HCT116 (cell line): ENCODE data around the gene ADAMTSL5. TPM values are rescaled to one million over a fixed set of nuclear protein-coding genes. Genes with fewer than 3 reads are reported as not detected.

Source experiments
- ATAC-seq: fragments of 200-7000 bp; cut with Tn5 transposase; 2 replicates; pipeline ENCODE4 v1.9.1; 2020; ENCODE audit warnings: mild to moderate bottlenecking, moderate library complexity
- BruUV-seq: library from RNA; stranded (reverse); fragments of 400-500 nt; replicated peaks from 2 replicates; lab custom pipeline; 2021; lab: Mats Ljungman, UMichigan
- CTCF ChIA-PET: fragments of 300-600 bp; sonication (Branson Sonifier 250); formaldehyde crosslinking; loops from one replicate; lab custom pipeline; 2021; ENCODE audit warnings: antibody characterized with exemption; lab: Charles Lee
- POLR2A ChIA-PET: fragments of 300-600, 350-600 bp; sonication (Branson Sonifier 250); formaldehyde crosslinking; loops from one replicate; lab custom pipeline; 2021; ENCODE audit warnings: antibody characterized with exemption; lab: Charles Lee
- RAD21 ChIA-PET, 2 experiments: fragments of 300-600 bp; sonication (Branson Sonifier 250); formaldehyde crosslinking; loops; one replicate each; lab custom pipeline; 2023; ENCODE audit warnings: low total read pairs in 2 of 2; ENCODE audit not compliant: uncharacterized antibody in 2 of 2, unreplicated experiment in 2 of 2, low non-redundant PET in 1 of 2; lab: Charles Lee
- DNase-seq: peaks from one replicate; pipeline ENCODE4 v3.0.0-alpha.2; 2010; ENCODE audit warnings: low read depth, low spot score
- H2AFZ ChIP-seq: fragments of 200-600 bp; shearing (Covaris generic), sonication (generic); 2 replicates; pipeline ENCODE4 v1.6.1; 2017; ENCODE audit warnings: low read depth, mixed run types, mixed read lengths, antibody characterized with exemption, low read length; ENCODE audit not compliant: poor library complexity, severe bottlenecking
- H3K27ac ChIP-seq: 2 replicates; pipeline ENCODE4 v1.5.1; 2012; ENCODE audit warnings: low read depth, low read length
- H3K27me3 ChIP-seq: fragments of 200-600 bp; sonication (generic); 2 replicates; pipeline ENCODE4 v1.6.1; 2016; ENCODE audit warnings: mixed run types, low read length, mixed read lengths; ENCODE audit not compliant: insufficient read depth
- H3K36me3 ChIP-seq, 2 experiments: fragments of 200-500 bp in 1 of 2; fragments of 200-600 bp in 1 of 2; sonication (Bioruptor generic) in 1 of 2; sonication (generic) in 1 of 2; 2 replicates each; pipeline versions ENCODE4 v1.5.1 to v1.6.1; 2014 to 2016; ENCODE audit warnings: low read length in 2 of 2, inconsistent platforms in 1 of 2, mixed read lengths in 1 of 2, mixed run types in 1 of 2; ENCODE audit not compliant: insufficient read depth in 2 of 2, control insufficient read depth in 1 of 2
- H3K4me1 ChIP-seq, 2 experiments: fragments of 200-600 bp in 1 of 2; sonication (generic) in 1 of 2; 2 replicates each; pipeline versions ENCODE4 v1.5.1 to v1.6.1; 2012 to 2017; ENCODE audit warnings: low read length in 2 of 2, inconsistent platforms in 1 of 2, mild to moderate bottlenecking in 1 of 2, mixed read lengths in 1 of 2, mixed run types in 1 of 2, moderate library complexity in 1 of 2; ENCODE audit not compliant: insufficient read depth in 2 of 2, control insufficient read depth in 1 of 2
- H3K4me2 ChIP-seq: fragments of 200-600 bp; sonication (generic); 2 replicates; pipeline ENCODE4 v1.6.1; 2017; ENCODE audit warnings: mixed run types, low read length, mixed read lengths
- H3K4me3 ChIP-seq, 2 experiments: fragments of 200-600 bp in 1 of 2; sonication (generic) in 1 of 2; replicated peaks in 1 of 2; 2 replicates each; pipeline ENCODE4 v1.5.1; 2011 to 2016; ENCODE audit warnings: low read length in 2 of 2, control low read depth in 1 of 2, low read depth in 1 of 2, mild to moderate bottlenecking in 1 of 2, mixed read lengths in 1 of 2, mixed run types in 1 of 2
- H3K79me2 ChIP-seq: fragments of 200-600 bp; sonication (generic); 2 replicates; pipeline ENCODE4 v1.6.1; 2017; ENCODE audit warnings: mild to moderate bottlenecking, mixed run types, low read length, moderate library complexity, mixed read lengths; ENCODE audit not compliant: insufficient read depth
- H3K9ac ChIP-seq: fragments of 200-600 bp; sonication (generic); 2 replicates; pipeline ENCODE4 v1.6.1; 2016; ENCODE audit warnings: low read length, mixed read lengths
- H3K9me2 ChIP-seq: fragments of 200-600 bp; sonication (generic), shearing (Covaris generic); 2 replicates; pipeline ENCODE4 v1.6.1; 2017; ENCODE audit warnings: mixed run types, mild to moderate bottlenecking, moderate library complexity; ENCODE audit not compliant: insufficient read depth
- H3K9me3 ChIP-seq, 2 experiments: fragments of 200-500 bp in 1 of 2; fragments of 200-600 bp in 1 of 2; sonication (Bioruptor generic) in 1 of 2; sonication (generic) in 1 of 2; 2 replicates each; pipeline ENCODE4 v1.6.1; 2014 to 2017; ENCODE audit warnings: low read length in 2 of 2, mixed read lengths in 2 of 2, inconsistent platforms in 1 of 2, low read depth in 1 of 2, mild to moderate bottlenecking in 1 of 2, mixed run types in 1 of 2, moderate library complexity in 1 of 2; ENCODE audit not compliant: control insufficient read depth in 1 of 2, insufficient read depth in 1 of 2
- H4K20me1 ChIP-seq: fragments of 200-600 bp; sonication (generic), shearing (Covaris generic); 2 replicates; pipeline ENCODE4 v1.6.1; 2017; ENCODE audit warnings: mixed run types, mild to moderate bottlenecking, moderate library complexity; ENCODE audit not compliant: insufficient read depth
- ATF3 ChIP-seq: IDR thresholded peaks from 2 replicates; pipeline ENCODE4 v1.6.1; 2012
- CBX3 ChIP-seq: IDR thresholded peaks from 2 replicates; pipeline ENCODE4 v1.6.1; 2012; ENCODE audit warnings: low read depth
- CEBPB ChIP-seq: IDR thresholded peaks from 2 replicates; pipeline ENCODE4 v1.6.1; 2012; ENCODE audit warnings: low read depth
- EGR1 ChIP-seq: IDR thresholded peaks from 2 replicates; pipeline ENCODE4 v1.6.1; 2012; ENCODE audit warnings: low read depth
- ELF1 ChIP-seq: IDR thresholded peaks from 2 replicates; pipeline ENCODE4 v1.6.1; 2012; ENCODE audit warnings: low read depth, borderline replicate concordance
- EZH2 ChIP-seq: fragments of 200-600 bp; sonication (generic); IDR thresholded peaks from 2 replicates; pipeline ENCODE4 v1.6.1; 2017; ENCODE audit warnings: antibody characterized with exemption, mixed run types
- EZH2phosphoT487 ChIP-seq: fragments of 200-600 bp; IDR thresholded peaks from 2 replicates; pipeline ENCODE4 v1.6.1; 2018; ENCODE audit warnings: antibody characterized with exemption, borderline replicate concordance
- FOSL1 ChIP-seq: IDR thresholded peaks from 2 replicates; pipeline ENCODE4 v1.6.1; 2012; ENCODE audit warnings: low read depth
- JUND ChIP-seq: IDR thresholded peaks from 2 replicates; pipeline ENCODE4 v1.6.1; 2012
- POLR2A ChIP-seq: IDR thresholded peaks from 2 replicates; pipeline ENCODE4 v1.7.0; 2011; ENCODE audit warnings: borderline replicate concordance; ENCODE audit not compliant: insufficient read depth, insufficient read length; ENCODE audit errors: extremely low read depth
- RAD21 ChIP-seq: IDR thresholded peaks from 2 replicates; pipeline ENCODE4 v1.6.1; 2012; ENCODE audit warnings: low read depth, mild to moderate bottlenecking
- SIN3A ChIP-seq: IDR thresholded peaks from 2 replicates; pipeline ENCODE4 v1.6.1; 2012; ENCODE audit warnings: low read depth
- SP1 ChIP-seq: IDR thresholded peaks from 2 replicates; pipeline ENCODE4 v1.6.1; 2012; ENCODE audit warnings: low read depth
- TCF7L2 ChIP-seq: IDR thresholded peaks from 2 replicates; pipeline ENCODE4 v1.7.0; 2011; ENCODE audit warnings: borderline replicate concordance, inconsistent platforms; ENCODE audit not compliant: insufficient read depth, insufficient read length; ENCODE audit errors: extremely low read depth
- YY1 ChIP-seq: IDR thresholded peaks from 2 replicates; pipeline ENCODE4 v1.6.1; 2011; ENCODE audit warnings: low read length, low read depth, moderate library complexity, mild to moderate bottlenecking; ENCODE audit not compliant: insufficient replicate concordance; ENCODE audit errors: extremely low read depth
- ZNF274 ChIP-seq: fragments of 200-500 bp; sonication (Bioruptor generic); IDR thresholded peaks from 2 replicates; pipeline ENCODE4 v1.6.1; 2014; ENCODE audit warnings: mild to moderate bottlenecking, low read depth, low read length, inconsistent platforms
- intact Hi-C: fragments of 100-400 bp; cut with micrococcal nuclease; formaldehyde crosslinking; loops from 2 replicates; pipeline ENCODE4 v1.10.0; 2022
- total RNA-seq: library from RNA; stranded (reverse); gene quantifications from one replicate; pipeline ENCODE4 v1.2.1, GENCODE V29; 2021; ENCODE audit not compliant: unreplicated experiment
- TF ChIP-seq, protein P1 (sequence below): IDR thresholded peaks from 2 replicates; pipeline ENCODE4 v1.6.1; 2012; ENCODE audit warnings: low read depth
- TF ChIP-seq, protein P2 (sequence below): IDR thresholded peaks from 2 replicates; pipeline ENCODE4 v1.6.1; 2012
- TF ChIP-seq, protein P3 (sequence below): IDR thresholded peaks from 2 replicates; pipeline ENCODE4 v1.6.1; 2011; ENCODE audit warnings: mild to moderate bottlenecking, low read length, moderate library complexity; ENCODE audit not compliant: insufficient replicate concordance; ENCODE audit errors: extremely low read depth

Gene ADAMTSL5
- total RNA-seq, 1 experiment from 2014 or later = 24.0 TPM

DNA sequence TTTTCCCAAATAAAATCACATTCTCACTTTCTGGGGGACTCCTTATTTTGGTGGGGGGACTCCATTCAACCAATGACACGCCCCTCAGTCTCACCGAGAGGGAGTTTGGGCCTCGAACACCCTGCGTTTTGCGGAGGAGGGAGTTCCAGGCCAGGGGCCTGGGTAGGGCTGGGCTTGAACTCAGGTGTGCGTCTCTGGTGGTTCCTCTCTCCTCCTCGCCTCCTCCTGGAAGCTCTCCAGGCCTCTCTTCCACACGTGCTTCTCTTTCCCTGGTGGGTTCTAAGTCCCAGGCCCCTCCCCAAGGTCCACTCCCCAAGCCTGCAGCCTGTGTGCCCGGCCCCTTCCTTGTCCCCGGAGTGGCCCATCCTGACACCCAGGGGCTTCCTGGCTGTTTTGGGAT lies 40.6 kb upstream of the ADAMTSL5 start (continued):
- TF ChIP-seq SIN3A (no peak), TCF7L2 (no peak)
- TF ChIP-seq, all 23 proteins: peak for 1

GRCh38 chr19:1551068-1552040 lies 38.5 kb upstream of the ADAMTSL5 start:
- H3K27ac ChIP-seq = no peak overlapping the region
- no peaks in the 10 kb centered on the region for H4K20me1 ChIP-seq
- no peaks in the 10 kb centered on the region for H3K79me2 ChIP-seq
- no peaks in the 10 kb centered on the region for H3K9me2 ChIP-seq
- no peaks in the 10 kb centered on the region for H3K27me3 ChIP-seq
- H3K9ac ChIP-seq = no peak overlapping the region
- H2AFZ ChIP-seq = no peak overlapping the region
- peaks cover 0 to 2% of the 10 kb centered on the region in 2 experiments; a peak in 1 of 4 replicates for H3K36me3 ChIP-seq
- H3K4me2 ChIP-seq = no peak overlapping the region
- ChIA-PET RAD21 (no interaction called here), POLR2A (no interaction called here), CTCF (no interaction called here)
- no peak for DNase-seq
- TF ChIP-seq RAD21 (no peak), ELF1 (no peak), ATF3 (no peak), FOSL1 (no peak), YY1 (no peak), EZH2phosphoT487 (no peak), CEBPB (no peak), SIN3A (no peak), POLR2A (no peak), EZH2 (no peak), ZNF274 (no peak), JUND (no peak), SP1 (no peak), TCF7L2 (no peak), EGR1 (no peak), CBX3 (no peak)
- TF ChIP-seq, protein P1, sequence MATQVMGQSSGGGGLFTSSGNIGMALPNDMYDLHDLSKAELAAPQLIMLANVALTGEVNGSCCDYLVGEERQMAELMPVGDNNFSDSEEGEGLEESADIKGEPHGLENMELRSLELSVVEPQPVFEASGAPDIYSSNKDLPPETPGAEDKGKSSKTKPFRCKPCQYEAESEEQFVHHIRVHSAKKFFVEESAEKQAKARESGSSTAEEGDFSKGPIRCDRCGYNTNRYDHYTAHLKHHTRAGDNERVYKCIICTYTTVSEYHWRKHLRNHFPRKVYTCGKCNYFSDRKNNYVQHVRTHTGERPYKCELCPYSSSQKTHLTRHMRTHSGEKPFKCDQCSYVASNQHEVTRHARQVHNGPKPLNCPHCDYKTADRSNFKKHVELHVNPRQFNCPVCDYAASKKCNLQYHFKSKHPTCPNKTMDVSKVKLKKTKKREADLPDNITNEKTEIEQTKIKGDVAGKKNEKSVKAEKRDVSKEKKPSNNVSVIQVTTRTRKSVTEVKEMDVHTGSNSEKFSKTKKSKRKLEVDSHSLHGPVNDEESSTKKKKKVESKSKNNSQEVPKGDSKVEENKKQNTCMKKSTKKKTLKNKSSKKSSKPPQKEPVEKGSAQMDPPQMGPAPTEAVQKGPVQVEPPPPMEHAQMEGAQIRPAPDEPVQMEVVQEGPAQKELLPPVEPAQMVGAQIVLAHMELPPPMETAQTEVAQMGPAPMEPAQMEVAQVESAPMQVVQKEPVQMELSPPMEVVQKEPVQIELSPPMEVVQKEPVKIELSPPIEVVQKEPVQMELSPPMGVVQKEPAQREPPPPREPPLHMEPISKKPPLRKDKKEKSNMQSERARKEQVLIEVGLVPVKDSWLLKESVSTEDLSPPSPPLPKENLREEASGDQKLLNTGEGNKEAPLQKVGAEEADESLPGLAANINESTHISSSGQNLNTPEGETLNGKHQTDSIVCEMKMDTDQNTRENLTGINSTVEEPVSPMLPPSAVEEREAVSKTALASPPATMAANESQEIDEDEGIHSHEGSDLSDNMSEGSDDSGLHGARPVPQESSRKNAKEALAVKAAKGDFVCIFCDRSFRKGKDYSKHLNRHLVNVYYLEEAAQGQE = no peak
- TF ChIP-seq, protein P2, sequence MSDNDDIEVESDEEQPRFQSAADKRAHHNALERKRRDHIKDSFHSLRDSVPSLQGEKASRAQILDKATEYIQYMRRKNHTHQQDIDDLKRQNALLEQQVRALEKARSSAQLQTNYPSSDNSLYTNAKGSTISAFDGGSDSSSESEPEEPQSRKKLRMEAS = no peak
- TF ChIP-seq, protein P3, sequence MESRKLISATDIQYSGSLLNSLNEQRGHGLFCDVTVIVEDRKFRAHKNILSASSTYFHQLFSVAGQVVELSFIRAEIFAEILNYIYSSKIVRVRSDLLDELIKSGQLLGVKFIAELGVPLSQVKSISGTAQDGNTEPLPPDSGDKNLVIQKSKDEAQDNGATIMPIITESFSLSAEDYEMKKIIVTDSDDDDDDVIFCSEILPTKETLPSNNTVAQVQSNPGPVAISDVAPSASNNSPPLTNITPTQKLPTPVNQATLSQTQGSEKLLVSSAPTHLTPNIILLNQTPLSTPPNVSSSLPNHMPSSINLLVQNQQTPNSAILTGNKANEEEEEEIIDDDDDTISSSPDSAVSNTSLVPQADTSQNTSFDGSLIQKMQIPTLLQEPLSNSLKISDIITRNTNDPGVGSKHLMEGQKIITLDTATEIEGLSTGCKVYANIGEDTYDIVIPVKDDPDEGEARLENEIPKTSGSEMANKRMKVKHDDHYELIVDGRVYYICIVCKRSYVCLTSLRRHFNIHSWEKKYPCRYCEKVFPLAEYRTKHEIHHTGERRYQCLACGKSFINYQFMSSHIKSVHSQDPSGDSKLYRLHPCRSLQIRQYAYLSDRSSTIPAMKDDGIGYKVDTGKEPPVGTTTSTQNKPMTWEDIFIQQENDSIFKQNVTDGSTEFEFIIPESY = no peak
- no peaks in the 10 kb centered on the region; a peak in 1 of 4 replicates for H3K9me3 ChIP-seq
- H3K4me1 ChIP-seq = peaks cover 8 to 15% of the 10 kb centered on the region in 2 experiments
- intact Hi-C loops = no loop called here
- no TSS peak for BruUV-seq
- ATAC-seq = no peak
- no peak overlapping the region for H3K4me3 ChIP-seq
